Muscle of leg (tissue), 11 donors: ENCODE results near the gene RHOXF2B. TPM values are rescaled to one million over a fixed set of nuclear protein-coding genes. Genes with fewer than 3 reads are reported as not detected.
"Not testable (repeated sequence)": the region's sequence is repeated elsewhere in the genome, so short reads cannot be mapped to it uniquely, and the experiment has no call there.

Source experiments
- DNase-seq: peaks from one replicate; pipeline ENCODE4 v3.0.0; 2013
- H3K27ac ChIP-seq: one replicate; pipeline ENCODE4 v1.5.1; 2013; ENCODE audit warnings: mild to moderate bottlenecking, low read length, control low read depth
- H3K27me3 ChIP-seq: one replicate; pipeline ENCODE4 v1.6.1; 2013; ENCODE audit warnings: low read length; ENCODE audit not compliant: control insufficient read depth, insufficient read depth
- H3K36me3 ChIP-seq: one replicate; pipeline ENCODE4 v1.6.1; 2013; ENCODE audit warnings: low read length; ENCODE audit not compliant: control insufficient read depth, insufficient read depth
- H3K4me1 ChIP-seq: one replicate; pipeline ENCODE4 v1.6.1; 2013; ENCODE audit warnings: low read length; ENCODE audit not compliant: control insufficient read depth, insufficient read depth
- H3K4me3 ChIP-seq: one replicate; pipeline ENCODE4 v1.5.1; 2013; ENCODE audit warnings: low read length, control low read depth
- H3K9me3 ChIP-seq: replicated peaks from 2 replicates; pipeline ENCODE4 v1.6.1; 2013; ENCODE audit warnings: low read depth, low read length; ENCODE audit not compliant: control insufficient read depth
- WGBS: methylation state at CpG from one replicate; pipeline ENCODE4 v1.1.5; 2013; ENCODE audit warnings: missing lambda C conversion rate; ENCODE audit not compliant: insufficient coverage; 5-methylcytosine and 5-hydroxymethylcytosine counted together
- polyA plus RNA-seq, 8 donors: library from polyadenylated mRNA; unstranded; fragments of 120-200 nt; gene quantifications; one replicate each; pipeline versions ENCODE4 v1.2.1 to v1.2.3, GENCODE V29; 2013; ENCODE audit warnings: inconsistent platforms in 1 of 8, low replicate concordance in 1 of 8; ENCODE audit not compliant: insufficient read length in 8 of 8, insufficient read depth in 1 of 8
- total RNA-seq: library from RNA; stranded (reverse); fragments of 120-200 nt; gene quantifications from one replicate; pipeline ENCODE4 v1.2.4, GENCODE V29; 2013

Gene RHOXF2B
- total and polyA plus RNA-seq, 9 donors, result 0.15 to 0.20 TPM; not detected in 7

- not testable (repeated sequence) for DNase-seq, H3K4me1 ChIP-seq, H3K27me3 ChIP-seq, H3K4me3 ChIP-seq, H3K9me3 ChIP-seq, H3K27ac ChIP-seq, H3K36me3 ChIP-seq
- no CpG with 5 or more reads among the region's 12 CpGs for WGBS
Measured at GRCh38 chrX:120085553-120086185, 8.2 kb upstream of the RHOXF2B start.

GRCh38 chrX:120066169-120066568 lies 11.3 kb downstream of the RHOXF2B start:
- not testable (repeated sequence) for DNase-seq, H3K9me3 ChIP-seq

GRCh38 chrX:120042712-120043111 lies 34.8 kb downstream of the RHOXF2B start:
- H3K27me3 ChIP-seq, H3K4me1 ChIP-seq, H3K9me3 ChIP-seq, H3K4me3 ChIP-seq, DNase-seq, H3K27ac ChIP-seq, H3K36me3 ChIP-seq: not testable (repeated sequence)
- WGBS, result no CpG with 5 or more reads among the region's 6 CpGs

More at GRCh38 chrX:120066169-120066568, 11.3 kb downstream of the RHOXF2B start:
- H3K27ac ChIP-seq, H3K4me1 ChIP-seq, H3K36me3 ChIP-seq, H3K27me3 ChIP-seq, H3K4me3 ChIP-seq: not testable (repeated sequence)
- no CpG with 5 or more reads among the region's 1 CpG for WGBS

- H3K9me3 ChIP-seq, H3K27me3 ChIP-seq, H3K27ac ChIP-seq, H3K36me3 ChIP-seq, DNase-seq, H3K4me3 ChIP-seq, H3K4me1 ChIP-seq: not testable (repeated sequence)
- WGBS, result no CpG with 5 or more reads among the region's 2 CpGs
Measured at GRCh38 chrX:120042247-120042646, 35.2 kb downstream of the RHOXF2B start.

GRCh38 chrX:120040176-120040575 lies 37.3 kb downstream of the RHOXF2B start:
- not testable (repeated sequence) for H3K36me3 ChIP-seq, DNase-seq, H3K27ac ChIP-seq, H3K4me3 ChIP-seq, H3K27me3 ChIP-seq, H3K9me3 ChIP-seq, H3K4me1 ChIP-seq
- no CpG with 5 or more reads among the region's 6 CpGs for WGBS

GRCh38 chrX:120039087-120039733 lies 38.3 kb downstream of the RHOXF2B start:
- not testable (repeated sequence) for H3K36me3 ChIP-seq, H3K9me3 ChIP-seq

GRCh38 chrX:120036704-120037103 lies 40.8 kb downstream of the RHOXF2B start:
- H3K4me1 ChIP-seq, result no peaks in the 10 kb centered on the region
- no peak for DNase-seq
- no peaks in the 10 kb centered on the region for H3K9me3 ChIP-seq
- H3K27ac ChIP-seq, result no peak overlapping the region
- no peaks in the 10 kb centered on the region for H3K27me3 ChIP-seq
- WGBS, result no CpG with 5 or more reads among the region's 1 CpG
- H3K4me3 ChIP-seq, result no peak overlapping the region
- no peaks in the 10 kb centered on the region for H3K36me3 ChIP-seq

More at GRCh38 chrX:120039087-120039733, 38.3 kb downstream of the RHOXF2B start:
- not testable (repeated sequence) for H3K27me3 ChIP-seq, DNase-seq, H3K4me3 ChIP-seq, H3K27ac ChIP-seq, H3K4me1 ChIP-seq
- no CpG with 5 or more reads among the region's 8 CpGs for WGBS

- 80% methylated on average over 1 of the region's 9 CpGs for WGBS
- H3K4me3 ChIP-seq, result not testable (repeated sequence)
Measured at GRCh38 chrX:120035522-120036309, 41.8 kb downstream of the RHOXF2B start.

GRCh38 chrX:120029354-120029753 lies 48.1 kb downstream of the RHOXF2B start:
- Histone ChIP-seq H3K27me3 (peaks cover 2% of the 10 kb centered on the region), H3K4me1 (no peaks in the 10 kb centered on the region), H3K36me3 (no peaks in the 10 kb centered on the region), H3K4me3 (no peak overlapping the region), H3K27ac (no peak overlapping the region), H3K9me3 (no peaks in the 10 kb centered on the region)
- DNase-seq, result no peak
- WGBS, result no CpG with 5 or more reads among the region's 3 CpGs

More at GRCh38 chrX:120035522-120036309, 41.8 kb downstream of the RHOXF2B start:
- not testable (repeated sequence) for H3K9me3 ChIP-seq, H3K27ac ChIP-seq, H3K4me1 ChIP-seq, H3K36me3 ChIP-seq, H3K27me3 ChIP-seq
- peak; percentile 25 for DNase-seq

GRCh38 chrX:120023259-120023658 lies 54.2 kb downstream of the RHOXF2B start:
- no peak for DNase-seq
- no peak overlapping the region for H3K4me3 ChIP-seq
- WGBS, result 83% methylated on average over 1 of the region's 5 CpGs

More at GRCh38 chrX:120023259-120023658, 54.2 kb downstream of the RHOXF2B start:
- Histone ChIP-seq H3K27me3 (peaks cover 12% of the 10 kb centered on the region), H3K27ac (no peak overlapping the region), H3K36me3 (no peaks in the 10 kb centered on the region), H3K9me3 (no peaks in the 10 kb centered on the region), H3K4me1 (no peaks in the 10 kb centered on the region)
